HG03066 (cell line): ENCODE measurements around the gene CD109.
A peak's percentile ranks its signal among the peaks of the same experiment; 100 is the strongest.
"Not testable (repeated sequence)": the region's sequence is repeated elsewhere in the genome, so short reads cannot be mapped to it uniquely, and the experiment has no call there.

Experiments
- ATAC-seq: cut with Tn5 transposase; IDR thresholded peaks from one replicate; pipeline ENCODE4 v1.9.1; 2021; ENCODE audit warnings: low read depth; ENCODE audit not compliant: unreplicated experiment

The CD109 gene

DNA sequence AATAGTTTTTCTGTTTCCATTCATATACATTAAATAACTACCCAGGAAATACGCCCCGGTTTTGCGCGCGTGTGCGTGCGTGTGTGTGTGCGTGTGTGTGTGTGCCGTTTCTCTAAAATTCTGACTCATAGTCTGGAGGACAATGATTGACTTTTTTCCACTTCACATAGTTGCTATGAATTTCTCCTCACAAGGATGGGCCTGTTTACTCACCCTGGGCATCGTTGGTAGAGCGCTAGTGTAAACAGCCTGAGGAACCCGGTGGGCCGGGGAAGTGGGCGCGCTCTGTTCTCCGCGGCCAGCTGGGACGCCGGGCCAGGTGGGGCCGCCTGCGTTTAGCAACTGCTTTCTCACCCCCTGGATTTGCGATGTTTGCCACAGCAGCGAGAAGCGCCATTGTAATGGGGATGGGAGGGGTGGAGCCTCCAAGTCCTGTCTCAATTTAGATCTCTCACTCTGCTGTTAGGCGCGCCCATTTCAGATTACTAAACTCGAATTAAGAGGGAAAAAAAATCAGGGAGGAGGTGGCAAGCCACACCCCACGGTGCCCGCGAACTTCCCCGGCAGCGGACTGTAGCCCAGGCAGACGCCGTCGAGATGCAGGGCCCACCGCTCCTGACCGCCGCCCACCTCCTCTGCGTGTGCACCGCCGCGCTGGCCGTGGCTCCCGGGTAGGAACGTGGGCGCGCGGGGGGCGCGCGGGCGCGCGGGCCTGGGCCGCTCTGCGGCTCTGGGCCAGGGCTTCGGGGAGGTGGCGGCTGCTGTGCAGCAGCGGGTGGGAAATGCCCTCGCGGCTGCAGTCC is at the start of gene CD109:
CD109 (plus strand) TSS at position 585 of the 803 bp plus-strand sequence; CDS start at position 598, 13 bp downstream.
- peak; percentile 65 for ATAC-seq

DNA sequence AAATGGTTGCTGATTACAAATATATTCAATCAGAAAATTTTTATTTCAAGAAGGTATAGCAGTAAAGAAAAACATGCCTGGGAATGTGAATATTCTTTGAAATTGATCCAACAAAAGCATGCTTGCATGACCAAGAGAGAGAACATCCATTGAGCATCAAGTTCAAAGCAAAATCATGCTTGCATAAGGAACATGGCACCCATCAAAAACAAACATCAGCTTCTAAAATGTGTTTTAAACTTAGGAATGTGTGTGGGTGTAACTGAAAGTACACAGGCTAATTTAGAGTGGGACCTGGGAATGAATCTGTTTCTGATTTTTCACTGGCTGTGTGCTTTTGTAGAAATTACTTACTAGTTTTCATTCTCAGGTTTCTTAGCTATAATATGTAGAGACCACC is 47.8 kb upstream of the CD109 start:
- no peak for ATAC-seq

DNA sequence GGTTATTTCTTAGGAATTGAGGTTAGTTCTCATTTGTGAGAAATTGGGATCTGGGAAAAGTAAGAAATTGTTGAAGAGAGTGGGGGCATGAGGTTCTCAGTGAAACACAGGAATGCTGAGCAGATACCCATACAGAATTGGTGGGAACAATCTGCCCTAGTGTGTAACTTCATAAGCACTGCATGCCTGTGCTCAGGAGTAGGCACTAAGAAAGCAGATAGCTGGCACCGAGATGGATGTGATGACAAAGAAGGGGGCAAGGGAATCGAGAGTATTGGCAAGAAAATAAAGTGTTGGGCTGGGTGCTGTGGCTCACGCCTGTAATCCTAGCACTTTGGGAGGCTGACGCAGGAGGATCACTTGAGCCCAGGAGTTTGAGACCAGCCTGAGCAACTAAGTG is 46.2 kb upstream of the CD109 start:
- ATAC-seq, result no peak

DNA sequence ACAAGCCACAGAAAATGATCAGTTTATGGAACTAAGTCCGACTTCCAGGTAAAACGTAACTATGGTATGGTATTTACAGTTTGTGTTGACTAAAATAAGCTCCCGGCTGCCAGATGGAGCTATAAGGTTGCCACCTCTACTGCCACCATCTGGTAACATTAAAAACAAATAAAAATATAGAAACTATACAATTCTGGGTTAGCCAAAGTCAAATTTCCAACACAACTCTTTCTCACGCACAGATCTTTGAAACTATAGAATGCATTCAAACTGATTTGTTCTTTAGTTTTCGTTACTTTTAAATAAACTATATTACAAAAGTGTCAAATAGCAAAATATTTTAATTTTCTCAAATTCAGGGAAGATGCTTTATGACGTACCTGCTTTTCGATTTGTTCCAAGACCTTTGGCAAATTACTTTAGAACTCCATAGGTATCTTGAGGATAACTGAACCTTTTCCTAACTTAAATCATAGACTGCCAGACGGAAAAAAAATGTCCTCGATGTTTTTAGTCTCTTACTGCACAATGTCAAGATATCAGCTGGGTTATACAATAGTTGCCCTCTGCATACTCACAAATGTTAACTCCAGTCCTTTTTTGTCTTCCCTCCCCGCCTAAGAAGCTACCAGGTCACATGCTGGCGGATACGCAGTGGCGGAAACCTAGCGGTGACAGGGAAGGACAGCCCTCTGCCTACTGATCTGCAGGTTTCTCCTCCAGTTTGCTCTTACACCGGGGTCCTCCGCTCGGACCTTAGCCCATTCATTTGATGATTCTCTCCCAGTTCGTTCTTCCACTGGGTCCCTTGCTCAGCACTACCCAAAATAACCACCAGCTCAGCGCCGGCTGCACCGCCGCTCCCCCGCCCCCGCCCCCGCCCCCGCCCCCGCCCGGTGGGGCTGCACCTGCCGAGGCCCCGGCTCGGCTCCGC is 43.1 kb upstream of the CD109 start:
- peak; percentile 44 for ATAC-seq

DNA sequence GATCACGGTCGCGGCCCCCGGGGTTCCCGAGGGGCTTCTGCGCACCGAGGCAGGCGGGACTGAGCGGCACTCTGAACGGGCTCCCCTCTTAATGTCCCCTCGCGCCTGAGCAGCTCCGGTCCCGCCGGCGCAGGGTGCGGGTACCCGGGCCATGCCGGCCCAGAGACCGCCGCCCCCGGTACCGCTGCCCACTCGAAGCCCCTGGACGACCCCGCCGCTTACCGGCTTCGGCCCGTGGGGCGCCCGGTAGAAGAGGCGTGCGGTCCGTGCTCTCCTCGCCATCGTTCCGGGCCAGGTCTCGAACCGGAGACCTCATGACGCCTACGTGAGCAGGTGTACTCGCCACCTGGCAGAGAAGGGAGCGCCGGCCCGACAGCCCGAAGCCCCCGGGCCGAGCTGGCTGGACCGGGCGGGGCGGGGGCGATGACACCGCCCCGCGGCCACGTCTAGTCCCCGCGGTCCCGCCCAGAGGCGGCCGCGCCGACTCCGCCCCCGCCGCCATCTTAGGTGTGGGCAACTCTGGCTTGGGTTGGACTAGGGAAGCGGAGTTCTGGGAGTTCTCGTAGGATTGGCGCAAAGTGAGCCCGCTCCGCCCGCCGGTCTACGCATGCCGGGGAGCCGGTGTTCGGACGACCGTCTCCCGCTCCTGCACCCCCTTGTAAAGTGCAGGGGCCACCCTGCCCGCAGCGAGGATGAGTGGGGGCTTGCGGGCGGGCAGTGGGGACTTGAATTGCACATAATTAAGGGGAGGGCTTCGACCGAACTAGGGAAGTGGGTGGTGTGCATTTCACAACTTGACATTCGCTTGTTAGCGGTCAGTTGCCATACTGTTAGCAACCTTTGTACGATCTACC is 42.2 kb upstream of the CD109 start, which contains the start of gene SLC17A5:
SLC17A5 (minus strand) TSS at position 422 of the 854 bp plus-strand sequence; CDS start at position 316, 106 bp downstream.
- peak; percentile 83 for ATAC-seq

DNA sequence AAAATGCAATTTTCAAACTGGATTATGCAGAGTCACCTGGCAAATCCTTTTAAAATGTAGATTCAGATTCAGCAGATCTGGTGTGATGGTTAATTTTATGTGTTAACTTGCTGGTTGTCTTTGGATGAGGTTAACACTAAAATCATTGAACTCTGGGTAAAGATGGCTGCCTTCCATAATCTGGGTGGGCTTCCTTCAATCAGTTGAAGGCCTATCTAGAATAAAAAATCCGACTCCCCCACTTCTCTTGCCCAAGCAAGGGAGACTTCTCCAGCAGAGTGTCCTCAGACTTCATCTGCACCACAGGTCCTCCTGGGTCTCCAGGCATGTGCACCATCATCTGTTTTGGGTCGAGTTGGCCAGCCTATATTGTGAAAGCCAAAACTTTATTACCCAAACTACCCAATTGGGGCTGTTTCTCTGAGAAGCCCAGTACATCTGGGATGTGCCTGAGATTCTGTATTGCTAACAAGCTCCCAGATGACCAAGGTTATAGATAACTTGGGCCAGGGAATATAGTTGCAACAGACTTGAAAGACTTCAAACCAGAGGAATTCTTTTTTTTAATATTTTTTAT is 40.6 kb upstream of the CD109 start:
- no peak for ATAC-seq

DNA sequence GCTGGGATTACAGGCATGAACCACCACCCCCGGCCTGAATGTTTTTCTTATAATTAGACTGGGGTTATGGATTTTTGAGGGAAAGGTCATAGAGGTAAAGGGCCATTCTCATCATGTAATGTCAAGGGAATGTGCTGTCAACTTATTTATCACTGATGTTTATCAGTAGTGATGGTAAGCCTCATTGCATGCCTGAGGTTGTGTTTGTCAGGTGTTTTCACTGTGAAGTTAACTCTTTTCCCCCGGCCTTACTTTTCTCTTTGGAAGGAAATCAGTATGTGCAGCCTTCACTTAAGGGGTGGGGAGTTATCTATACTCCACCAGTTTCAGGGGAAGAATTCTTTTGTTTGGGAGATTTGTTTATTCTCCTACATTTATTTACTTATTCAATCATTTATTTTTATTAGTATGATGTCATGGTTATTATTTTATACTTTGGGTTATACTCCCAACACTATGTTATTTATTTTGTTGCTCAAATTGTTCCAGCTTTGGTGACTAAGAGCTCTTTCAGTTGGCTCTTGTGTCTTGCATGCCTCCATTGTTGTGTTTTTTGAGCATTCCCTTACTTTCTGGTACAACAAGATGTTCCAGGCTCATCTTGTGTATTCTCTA is 39.4 kb upstream of the CD109 start:
- ATAC-seq, result no peak

DNA sequence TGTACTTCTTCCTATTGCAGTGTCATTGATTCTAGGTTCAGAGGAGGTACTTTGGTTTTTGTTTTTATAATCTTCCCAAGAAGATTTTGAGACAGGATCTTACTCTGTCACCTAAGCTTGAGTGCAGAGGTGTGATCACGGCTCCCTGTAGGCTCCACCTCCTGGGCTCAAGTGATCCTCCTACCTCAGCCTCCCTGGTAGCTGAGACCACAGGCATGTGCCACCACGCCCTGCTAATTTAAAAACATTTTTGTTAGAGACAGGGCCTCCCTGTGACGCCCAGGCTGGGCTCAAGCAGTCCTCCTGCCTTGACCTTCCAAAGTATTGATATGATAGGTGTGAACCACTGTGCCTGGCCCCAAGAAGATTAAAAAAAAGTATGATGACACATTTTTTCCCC is 38.8 kb upstream of the CD109 start:
- ATAC-seq, result no peak

DNA sequence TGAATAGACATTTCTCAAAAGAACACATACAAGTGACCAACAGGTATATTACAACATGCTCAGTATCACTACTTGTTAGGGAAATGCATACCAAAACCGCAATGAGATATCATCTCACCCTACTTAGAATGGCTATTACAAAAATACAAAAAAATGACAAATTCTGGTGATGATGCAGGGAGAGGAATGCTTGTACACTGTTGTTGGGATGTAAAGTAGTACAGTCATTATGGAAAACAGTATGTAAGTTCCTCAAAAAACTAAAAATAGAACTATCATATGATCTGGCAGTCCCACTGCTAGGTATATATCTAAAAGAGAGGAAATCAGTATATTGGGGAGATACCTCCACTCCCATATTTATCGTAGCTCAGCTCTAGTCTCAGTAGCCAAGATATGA is 31.3 kb upstream of the CD109 start:
- ATAC-seq, result no peak

DNA sequence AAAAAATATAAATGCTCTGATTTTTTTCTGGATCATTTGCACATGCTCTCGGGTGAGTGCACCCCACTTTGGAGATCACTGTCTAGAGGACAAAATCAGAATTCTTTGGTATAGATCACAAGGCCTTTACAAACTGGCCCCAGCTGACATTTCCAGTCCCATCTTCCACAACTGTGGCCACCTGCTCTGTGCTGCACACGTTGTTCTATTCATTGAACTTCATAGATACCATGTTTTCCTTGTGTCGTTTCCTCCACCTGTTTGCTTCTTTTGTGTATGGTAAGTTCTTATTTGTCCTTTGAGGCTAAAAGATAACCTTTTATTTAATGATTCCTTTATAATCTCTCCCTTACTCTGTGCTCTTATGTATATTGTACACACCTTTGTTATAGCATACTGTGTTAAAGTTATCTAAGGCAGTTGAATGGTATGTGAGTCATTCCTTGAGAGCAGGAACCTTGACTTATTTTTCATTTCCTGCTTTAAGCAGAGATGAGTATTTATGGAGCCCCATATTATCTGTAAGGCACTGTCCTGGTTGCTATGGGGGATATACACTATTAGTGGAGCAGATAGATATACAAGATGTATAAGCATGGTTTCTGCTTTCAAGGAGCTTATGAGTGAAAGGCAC is 30.2 kb upstream of the CD109 start:
- ATAC-seq, result peak; percentile 67

DNA sequence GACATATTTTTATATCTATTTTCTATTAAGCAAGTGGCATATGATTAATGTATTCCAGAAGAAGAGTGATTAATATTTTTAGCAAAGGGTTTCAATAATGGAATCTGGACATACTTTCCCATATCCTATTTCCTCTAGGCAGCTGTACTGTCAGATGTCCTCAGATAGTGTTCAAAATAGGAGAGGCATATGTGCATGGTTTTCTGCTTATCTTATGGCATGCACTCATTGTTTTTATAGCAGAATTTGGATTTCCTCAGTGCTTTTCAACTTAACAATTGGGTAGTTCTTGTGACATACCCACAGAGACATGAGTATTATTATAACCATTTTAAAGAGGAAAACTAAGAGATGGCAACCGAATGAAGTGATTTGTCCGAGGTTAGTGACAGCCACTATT is 29.6 kb upstream of the CD109 start:
- ATAC-seq, result no peak

DNA sequence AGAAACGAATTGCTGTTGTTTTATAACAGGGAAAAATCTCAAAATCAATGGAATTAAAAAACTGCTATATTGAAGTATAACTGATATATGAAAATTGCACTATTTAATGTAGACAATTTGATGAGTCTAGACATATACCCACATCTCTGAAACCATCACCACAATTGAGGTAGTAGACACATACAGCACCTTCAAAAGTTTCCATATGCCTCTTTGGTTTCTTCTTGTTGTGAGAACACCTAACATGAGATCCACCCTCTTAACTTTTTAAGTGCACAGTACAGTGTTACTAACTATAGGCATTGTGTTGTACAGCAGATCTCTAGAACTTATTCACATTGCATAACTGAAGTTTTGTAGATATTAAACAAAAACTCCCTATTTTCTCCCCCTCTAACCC is 28.2 kb upstream of the CD109 start:
- no peak for ATAC-seq

DNA sequence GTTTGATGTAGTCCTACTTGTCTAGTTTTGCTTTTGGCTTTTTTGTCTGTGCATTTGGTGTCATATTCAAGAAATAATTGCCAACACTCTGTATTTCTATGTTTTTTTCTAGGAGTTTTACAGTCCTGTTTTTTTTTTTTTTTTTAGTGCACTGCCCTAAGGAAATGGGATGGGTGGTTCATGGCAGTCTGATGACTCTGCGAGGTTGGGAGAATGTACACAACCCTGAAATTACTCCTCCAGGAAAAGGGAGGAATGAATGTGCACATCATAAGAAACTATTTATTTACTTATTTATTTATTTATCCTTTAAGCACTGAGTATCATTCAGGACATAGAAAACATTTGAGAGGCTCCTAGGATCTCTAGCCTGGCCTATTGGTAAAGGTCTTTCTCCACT is 27.0 kb upstream of the CD109 start:
- no peak for ATAC-seq

DNA sequence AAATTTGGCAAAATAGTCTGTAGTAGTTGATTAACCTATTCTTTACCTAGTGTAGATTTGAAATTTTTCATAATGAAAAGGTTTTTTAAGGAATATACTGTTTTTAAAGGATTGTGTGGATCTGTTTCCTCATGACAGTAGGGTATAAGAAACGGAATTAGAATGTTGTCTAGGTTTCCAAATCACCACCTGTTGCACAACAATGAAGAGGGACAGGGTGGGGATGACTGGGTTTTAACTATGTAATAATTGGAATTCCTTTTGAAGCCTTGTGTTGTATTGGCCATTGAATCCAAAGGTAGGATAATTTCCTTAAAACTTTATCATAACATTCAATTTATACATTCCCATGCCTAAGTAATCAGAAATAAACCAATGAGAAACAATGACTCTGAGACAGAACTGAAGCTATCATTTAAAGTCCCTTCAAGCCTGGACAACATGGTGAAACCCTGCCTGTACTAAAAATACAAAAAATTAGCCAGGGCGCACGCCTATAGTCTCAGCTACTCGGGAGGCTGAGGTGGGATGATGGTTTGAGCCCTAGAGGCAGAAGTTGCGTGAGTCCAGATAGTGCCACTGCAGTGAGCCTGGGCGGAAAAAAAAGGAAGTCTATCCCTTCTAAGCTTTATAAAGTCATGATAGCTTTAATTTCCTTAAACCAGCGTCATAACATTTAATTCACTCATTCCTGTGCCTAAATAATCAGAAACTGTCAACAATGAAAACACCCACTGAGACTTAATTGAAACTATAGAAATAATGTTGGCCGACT is 23.9 kb upstream of the CD109 start:
- no peak for ATAC-seq

DNA sequence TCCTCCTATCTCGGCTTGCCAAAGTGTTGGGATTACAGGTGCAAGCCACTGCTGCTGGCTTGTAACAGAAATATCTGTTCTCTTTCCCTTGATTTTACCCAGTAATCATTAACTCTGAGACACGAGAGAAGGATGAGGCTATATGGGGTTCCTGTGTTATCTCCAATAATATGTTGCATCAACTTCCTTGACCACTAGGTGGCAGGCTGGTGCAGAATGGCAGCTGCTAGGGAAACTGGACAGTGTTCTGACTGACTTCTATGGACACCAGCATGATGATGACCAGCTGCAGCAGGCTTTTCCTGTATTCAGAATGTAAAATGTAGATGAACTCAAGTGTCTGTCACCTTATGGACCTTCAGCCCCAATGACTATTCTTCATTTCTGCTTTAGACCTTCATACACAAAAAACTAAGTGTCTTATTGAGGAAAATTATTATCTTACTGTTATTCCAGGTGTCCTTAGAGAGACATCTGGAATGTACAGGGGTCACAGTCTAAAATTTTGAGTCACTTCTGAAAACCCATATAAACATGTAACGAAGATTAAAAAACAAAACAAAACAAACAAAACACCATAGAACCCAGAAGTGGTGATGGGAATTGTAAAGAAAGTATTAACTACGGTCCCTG is 20.4 kb upstream of the CD109 start:
- ATAC-seq, result peak; percentile 90

DNA sequence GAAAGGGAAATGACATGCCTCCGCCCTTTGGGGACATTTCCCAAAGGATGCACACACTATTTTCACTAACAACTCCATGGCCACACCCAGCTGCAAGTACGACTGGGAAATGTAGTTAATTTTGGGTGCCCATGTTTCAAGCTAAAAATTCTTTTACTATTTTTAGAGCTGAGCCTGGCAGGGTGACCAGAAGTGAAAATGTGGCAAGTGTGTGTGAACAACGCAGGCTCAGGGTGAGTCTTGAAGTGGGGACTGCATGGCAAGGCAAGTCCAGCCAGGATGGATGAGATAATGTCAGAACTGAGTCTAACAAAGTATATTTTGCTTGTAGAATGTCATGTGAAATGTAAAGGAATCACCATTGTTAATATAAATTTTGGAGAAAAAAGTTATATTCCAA is 17.0 kb upstream of the CD109 start:
- ATAC-seq, result no peak

DNA sequence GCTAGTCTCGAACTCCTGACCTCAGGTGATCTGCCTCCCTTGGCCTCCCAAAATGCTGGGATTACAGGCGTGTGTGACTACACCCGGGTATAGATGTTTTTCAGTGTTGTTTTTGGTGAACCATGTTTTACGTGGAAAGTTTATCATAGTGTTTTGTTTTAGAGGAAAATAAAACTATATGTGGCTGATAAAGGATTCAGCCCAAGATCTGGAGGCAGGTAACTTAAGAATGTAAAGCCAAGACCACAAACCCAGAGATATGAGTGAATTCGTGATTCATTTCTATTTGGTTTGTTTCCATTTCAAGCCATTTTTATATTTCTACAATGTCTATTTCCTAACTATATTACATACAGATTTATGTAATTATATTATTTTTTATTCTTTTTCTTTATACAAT is 16.2 kb upstream of the CD109 start:
- ATAC-seq, result not testable (repeated sequence)

DNA sequence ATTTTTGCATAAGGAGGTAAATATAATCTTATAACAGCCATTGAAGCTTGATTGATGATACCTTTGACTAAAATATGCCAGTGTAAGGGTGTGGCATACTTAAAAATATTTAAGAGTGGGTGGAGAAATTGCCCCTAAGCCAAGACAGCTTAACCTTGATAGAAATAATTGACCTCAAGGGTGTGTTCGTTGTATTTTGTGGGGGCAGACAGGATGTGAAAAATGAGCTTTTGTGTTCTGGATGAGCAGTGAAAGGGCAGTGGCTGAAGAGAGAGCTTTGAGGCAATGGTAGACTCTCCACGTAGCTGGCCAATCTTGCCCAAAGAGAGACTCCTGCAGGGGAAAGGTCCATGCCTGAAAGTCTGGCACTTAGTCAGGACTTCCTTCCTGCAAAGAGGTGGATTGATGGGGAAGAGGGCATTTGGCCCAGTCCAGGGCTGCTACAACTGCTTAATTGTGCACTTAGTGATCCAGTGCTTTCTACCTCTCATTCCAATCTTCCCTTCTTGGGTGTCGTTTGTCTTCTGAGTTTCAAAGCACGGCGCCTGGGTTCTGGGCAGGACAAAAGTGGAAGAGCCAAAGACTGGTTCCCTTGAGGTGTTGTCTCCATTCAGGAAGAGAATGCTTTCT is 15.6 kb upstream of the CD109 start:
- ATAC-seq, result no peak
